22Rv1 (cell line): ENCODE results near the gene BOLA1.

Experiments used
- ZFX ChIP-seq: fragments of 450-650 bp; IDR thresholded peaks from 2 replicates; pipeline ENCODE4 v1.6.1; 2017; ENCODE audit warnings: antibody characterized with exemption, borderline replicate concordance
- TF ChIP-seq, protein P1 (sequence below): fragments of 450-650 bp; IDR thresholded peaks from 2 replicates; pipeline ENCODE4 v1.5.1; 2017; ENCODE audit warnings: mild to moderate bottlenecking

DNA sequence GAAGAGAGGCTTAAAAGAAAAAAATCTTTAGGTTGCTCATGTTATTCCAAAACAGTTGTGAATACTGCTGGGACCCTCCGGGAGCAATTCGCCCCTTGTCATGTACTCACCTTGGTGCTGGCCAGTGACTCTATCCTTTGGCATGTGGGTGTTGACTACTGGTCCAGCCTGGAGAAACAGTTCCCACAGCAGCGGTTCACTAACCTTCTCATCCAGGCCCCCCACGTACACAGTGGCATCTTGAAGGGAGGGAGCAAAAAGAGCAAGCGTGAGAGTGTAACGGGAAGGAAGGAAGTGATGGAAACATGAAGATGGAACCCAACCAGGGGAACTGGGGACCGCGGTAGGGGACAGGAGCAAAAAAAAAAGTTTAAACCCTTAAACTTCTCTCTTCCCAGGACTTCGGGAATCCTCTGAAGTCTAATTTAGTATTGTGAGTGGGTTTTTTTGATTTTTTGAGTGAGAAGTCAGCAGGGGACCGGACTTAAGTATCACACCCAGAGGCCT, 27.7 kb downstream of the BOLA1 start:
- TF ChIP-seq, protein P1, sequence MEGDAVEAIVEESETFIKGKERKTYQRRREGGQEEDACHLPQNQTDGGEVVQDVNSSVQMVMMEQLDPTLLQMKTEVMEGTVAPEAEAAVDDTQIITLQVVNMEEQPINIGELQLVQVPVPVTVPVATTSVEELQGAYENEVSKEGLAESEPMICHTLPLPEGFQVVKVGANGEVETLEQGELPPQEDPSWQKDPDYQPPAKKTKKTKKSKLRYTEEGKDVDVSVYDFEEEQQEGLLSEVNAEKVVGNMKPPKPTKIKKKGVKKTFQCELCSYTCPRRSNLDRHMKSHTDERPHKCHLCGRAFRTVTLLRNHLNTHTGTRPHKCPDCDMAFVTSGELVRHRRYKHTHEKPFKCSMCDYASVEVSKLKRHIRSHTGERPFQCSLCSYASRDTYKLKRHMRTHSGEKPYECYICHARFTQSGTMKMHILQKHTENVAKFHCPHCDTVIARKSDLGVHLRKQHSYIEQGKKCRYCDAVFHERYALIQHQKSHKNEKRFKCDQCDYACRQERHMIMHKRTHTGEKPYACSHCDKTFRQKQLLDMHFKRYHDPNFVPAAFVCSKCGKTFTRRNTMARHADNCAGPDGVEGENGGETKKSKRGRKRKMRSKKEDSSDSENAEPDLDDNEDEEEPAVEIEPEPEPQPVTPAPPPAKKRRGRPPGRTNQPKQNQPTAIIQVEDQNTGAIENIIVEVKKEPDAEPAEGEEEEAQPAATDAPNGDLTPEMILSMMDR = no peak
- TF ChIP-seq ZFX = no peak
